HFF-Myc (cell line): ENCODE results near the gene TATDN2.
A peak's percentile ranks its signal among the peaks of the same experiment; 100 is the strongest.

ENCODE experiments used
- DNase-seq: peaks from one replicate; pipeline ENCODE4 v3.0.0-alpha.2; 2011; ENCODE audit warnings: low read depth; ENCODE audit errors: extremely low read depth
- H3K4me3 ChIP-seq: replicated peaks from 2 replicates; pipeline ENCODE4 v1.5.1; 2011; ENCODE audit warnings: low read depth, mild to moderate bottlenecking, control low read depth, low read length
- TF ChIP-seq, protein P1 (sequence below): IDR thresholded peaks from 2 replicates; pipeline ENCODE4 v1.5.1; 2012; ENCODE audit warnings: mild to moderate bottlenecking, low read depth, low read length, control low read depth; ENCODE audit errors: missing control alignments

Gene TATDN2

DNA sequence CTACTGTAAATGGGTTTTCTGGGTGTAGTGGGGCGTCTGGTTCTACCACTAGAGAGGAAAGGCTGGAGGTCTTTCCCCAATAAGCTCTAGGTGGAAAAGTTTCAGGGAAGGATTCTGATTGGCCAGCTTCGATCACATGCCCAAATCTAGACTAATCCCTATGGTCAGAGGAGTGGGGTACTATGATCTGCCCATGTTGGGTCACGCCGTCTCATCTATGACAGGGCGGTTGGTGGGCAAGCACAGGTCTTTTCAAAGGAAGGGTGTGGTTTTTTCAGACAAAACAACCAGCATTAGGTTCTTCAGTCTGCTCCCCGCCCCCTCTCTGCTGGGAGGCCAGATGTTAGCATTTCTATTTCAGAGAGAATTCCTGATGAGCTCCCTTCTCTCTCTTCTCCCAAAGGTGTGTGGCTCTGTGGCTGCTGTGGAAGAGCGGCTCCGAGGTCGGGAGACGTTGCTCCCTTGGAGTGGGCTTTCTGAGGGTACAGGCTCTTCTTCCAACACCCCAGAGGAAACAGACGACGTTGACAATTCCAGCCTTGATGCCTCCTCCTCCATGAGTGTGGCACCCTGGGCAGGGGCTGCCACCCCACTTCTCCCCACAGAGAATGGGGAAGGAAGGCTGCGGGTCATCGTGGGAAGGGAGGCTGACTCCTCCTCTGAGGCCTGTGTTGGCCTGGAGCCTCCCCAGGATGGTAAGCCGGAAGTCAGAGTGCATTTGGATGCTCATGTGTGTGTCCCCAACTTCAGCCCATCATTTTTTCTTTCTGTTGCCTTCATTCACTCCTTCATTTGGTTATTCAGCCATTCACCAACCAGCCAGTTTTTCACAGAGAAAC is 9.7 kb upstream of the TATDN2 start:
- no peak overlapping the region for H3K4me3 ChIP-seq
- DNase-seq = no peak
- TF ChIP-seq, protein P1, sequence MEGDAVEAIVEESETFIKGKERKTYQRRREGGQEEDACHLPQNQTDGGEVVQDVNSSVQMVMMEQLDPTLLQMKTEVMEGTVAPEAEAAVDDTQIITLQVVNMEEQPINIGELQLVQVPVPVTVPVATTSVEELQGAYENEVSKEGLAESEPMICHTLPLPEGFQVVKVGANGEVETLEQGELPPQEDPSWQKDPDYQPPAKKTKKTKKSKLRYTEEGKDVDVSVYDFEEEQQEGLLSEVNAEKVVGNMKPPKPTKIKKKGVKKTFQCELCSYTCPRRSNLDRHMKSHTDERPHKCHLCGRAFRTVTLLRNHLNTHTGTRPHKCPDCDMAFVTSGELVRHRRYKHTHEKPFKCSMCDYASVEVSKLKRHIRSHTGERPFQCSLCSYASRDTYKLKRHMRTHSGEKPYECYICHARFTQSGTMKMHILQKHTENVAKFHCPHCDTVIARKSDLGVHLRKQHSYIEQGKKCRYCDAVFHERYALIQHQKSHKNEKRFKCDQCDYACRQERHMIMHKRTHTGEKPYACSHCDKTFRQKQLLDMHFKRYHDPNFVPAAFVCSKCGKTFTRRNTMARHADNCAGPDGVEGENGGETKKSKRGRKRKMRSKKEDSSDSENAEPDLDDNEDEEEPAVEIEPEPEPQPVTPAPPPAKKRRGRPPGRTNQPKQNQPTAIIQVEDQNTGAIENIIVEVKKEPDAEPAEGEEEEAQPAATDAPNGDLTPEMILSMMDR = no peak

DNA sequence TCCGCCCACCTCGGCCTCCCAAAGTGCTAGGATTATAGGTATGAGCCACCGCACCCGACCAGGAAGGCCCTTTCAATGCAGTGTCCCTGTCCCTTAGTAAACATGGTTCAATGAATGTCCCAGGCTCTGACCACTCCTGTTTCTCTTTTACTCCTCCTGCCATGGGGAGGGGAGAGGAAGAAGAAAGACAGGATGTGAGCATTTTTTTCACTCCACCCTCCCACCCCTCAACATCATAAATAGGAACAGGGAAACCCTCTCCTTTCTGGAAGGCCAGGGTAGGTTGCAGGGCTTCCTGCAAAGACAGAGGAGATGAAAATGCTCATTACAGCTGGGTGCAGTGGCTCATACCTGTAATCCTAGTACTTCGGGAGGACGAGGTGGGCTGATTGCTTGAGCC is 7.5 kb upstream of the TATDN2 start:
- TF ChIP-seq, protein P1 = no peak
- H3K4me3 ChIP-seq = no peak overlapping the region
- no peak for DNase-seq

DNA sequence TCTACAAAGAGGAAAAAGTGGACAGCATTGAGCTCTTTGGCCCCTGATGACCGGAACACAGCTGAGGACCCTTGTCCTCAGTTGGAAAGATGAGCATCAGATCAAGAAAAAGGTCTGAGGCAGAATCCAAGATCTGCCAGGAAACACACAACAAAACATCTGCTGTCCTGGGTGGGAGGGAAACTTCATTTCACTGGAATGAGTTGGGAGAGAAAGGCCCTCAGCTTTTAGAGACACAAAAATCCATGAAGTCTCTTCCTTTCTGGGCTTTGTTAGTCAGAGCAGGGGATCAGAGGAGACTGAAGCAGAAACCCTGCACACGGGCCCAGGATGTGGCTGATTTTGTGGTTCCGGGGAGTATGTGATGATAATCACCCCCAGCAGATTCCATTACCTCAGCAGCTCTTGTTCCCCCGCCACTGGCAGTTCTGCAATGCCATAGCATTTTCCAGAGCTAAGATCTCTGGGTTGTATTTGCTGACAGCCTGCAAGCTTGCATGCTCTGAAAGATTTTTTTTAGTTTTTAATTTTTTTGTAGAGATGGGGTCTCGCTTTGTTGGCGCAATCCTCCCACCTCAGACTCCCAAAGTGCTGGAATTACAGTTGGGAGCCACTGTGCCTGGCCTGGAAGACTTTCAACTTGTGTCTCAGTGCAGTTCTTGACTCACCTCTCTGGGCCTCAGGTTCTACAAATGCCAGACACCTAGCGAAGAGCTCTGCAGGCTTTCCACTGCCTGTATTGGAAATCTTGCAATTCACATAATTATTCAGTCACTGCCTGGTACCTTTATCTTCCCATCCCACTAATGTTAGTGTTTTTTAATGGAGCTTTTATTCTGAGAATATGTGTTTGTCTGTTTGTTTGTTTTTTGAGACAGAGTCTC is 5.8 kb upstream of the TATDN2 start:
- DNase-seq = no peak
- no peak overlapping the region for H3K4me3 ChIP-seq
- TF ChIP-seq, protein P1 = no peak

DNA sequence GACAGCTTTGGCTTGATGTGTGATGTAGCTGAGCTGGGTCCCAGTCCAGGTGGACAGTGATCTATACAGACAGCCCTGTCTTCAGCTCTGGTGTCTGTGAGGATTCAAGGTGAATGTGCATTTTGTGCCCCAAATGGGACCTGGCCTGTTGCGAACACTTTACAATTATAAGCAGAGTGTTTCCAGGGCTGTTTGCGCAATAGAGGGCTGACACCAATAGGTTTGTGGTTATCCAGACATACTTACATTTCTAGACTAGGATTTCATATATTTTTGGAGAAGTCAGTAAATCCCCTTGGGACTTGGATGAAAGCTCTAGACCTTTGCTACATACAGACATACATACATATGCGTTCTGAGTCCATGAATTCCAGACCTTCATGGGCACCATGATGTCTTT is 4.2 kb upstream of the TATDN2 start:
- H3K4me3 ChIP-seq = no peak overlapping the region
- TF ChIP-seq, protein P1 = no peak
- DNase-seq = no peak

DNA sequence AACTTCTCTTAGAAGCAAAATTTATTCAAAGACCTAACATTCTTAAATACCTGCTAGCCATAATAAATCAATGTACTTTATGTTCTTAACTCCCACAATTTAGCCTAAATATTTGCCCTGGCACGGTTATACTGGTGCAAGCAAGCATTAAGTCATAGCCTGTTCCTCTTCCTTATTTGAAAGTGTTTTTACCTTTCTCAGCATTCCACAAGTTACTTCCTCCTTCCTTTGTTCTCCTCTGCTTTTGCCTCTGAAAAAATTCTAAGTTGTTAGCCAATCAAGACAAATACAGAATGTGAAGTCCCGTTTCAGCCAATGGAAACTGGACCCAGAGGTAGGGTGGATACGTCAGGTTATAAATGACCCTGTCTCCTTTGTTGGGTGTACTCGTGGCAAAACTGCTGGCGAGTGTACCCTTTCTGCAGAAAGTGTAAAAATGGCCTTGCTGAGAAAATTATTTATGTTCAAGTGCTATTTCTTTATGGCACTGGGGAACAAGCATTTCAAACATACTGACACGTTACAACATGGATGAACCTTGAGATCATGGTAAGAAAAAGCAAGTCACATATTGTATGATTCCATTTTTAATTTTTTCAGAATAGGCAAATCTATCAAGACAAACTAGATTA is 3.1 kb upstream of the TATDN2 start:
- no peak for DNase-seq
- TF ChIP-seq, protein P1 = no peak
- no peak overlapping the region for H3K4me3 ChIP-seq

DNA sequence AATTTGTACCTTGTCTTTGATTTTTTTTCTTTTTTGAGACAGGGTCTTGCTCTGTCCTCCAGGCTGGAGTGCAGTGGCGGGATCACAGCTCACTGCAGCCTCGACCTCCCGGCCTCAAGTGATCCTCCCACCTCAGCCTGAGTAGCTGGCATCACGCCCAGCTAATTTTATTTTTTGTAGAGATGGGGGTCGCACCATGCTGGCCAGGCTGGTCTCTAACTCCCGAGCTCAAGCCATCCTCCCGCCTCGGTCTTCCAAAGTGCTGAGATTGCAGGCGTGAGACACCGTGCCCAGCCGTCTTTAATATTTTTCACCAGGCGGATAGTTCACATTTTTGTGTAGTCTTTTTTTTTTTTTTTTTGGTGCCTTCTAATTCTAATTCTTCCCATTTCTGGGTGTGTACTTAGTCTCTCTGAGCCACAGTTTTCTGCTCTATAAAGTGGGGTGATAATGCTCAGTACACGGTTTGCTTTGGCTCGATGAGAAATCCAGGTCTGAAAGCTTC is 528 bp upstream of the TATDN2 start:
- DNase-seq = no peak
- TF ChIP-seq, protein P1 = no peak
- H3K4me3 ChIP-seq = peak overlapping the region; percentile 91
